SU-DHL-6 (cell line): ENCODE data around the gene SYNM.

Experiments
- CTCF ChIP-seq: fragments of 200-600 bp; sonication (generic); IDR thresholded peaks from one replicate; pipeline ENCODE4 v1.5.1; 2017; ENCODE audit warnings: antibody characterized with exemption, mild to moderate bottlenecking, low read length, moderate library complexity; ENCODE audit not compliant: insufficient read depth, poor library complexity, severe bottlenecking
- EZH2phosphoT487 ChIP-seq: fragments of 200-600 bp; sonication (generic), shearing (Covaris generic); conservative IDR thresholded peaks from 2 replicates; pipeline ENCODE4 v1.6.1; 2018; ENCODE audit warnings: mild to moderate bottlenecking, antibody characterized with exemption, low read length, moderate library complexity, mixed read lengths

- TF ChIP-seq CTCF, result no peak
- no peak for TF ChIP-seq EZH2phosphoT487
Measured at GRCh38 chr15:99149366-99149765, 44.5 kb downstream of the SYNM start.
